Prostate gland (tissue), 2 donors: ENCODE results near the gene AGPAT2. TPM values are rescaled to one million over a fixed set of nuclear protein-coding genes. Genes with fewer than 3 reads are reported as not detected.
A peak's percentile ranks its signal among the peaks of the same experiment; 100 is the strongest.
"Not testable (repeated sequence)": the region's sequence is repeated elsewhere in the genome, so short reads cannot be mapped to it uniquely, and the experiment has no call there.

Source experiments
- DNase-seq: peaks from one replicate; pipeline ENCODE4 v3.0.0-alpha.2; 2019; ENCODE audit warnings: low spot score
- H3K27ac ChIP-seq, 2 donors: fragments of 200-600 bp; sonication (generic); 2 replicates each; pipeline ENCODE4 v1.5.1; 2017 to 2019
- H3K27me3 ChIP-seq: fragments of 200-600 bp; sonication (generic); replicated peaks from 2 replicates; pipeline ENCODE4 v1.5.1; 2019; ENCODE audit not compliant: insufficient read depth
- H3K36me3 ChIP-seq, 2 donors: fragments of 200-600 bp; sonication (generic); 1 replicate in 1 of 2; 2 replicates in 1 of 2; pipeline versions ENCODE4 v1.5.1 to v1.8.1; 2017 to 2019
- H3K4me1 ChIP-seq: fragments of 200-600 bp; sonication (generic); replicated peaks from 2 replicates; pipeline ENCODE4 v1.5.1; 2019
- H3K4me3 ChIP-seq, 2 donors: fragments of 200-600 bp; sonication (generic); 2 replicates each; pipeline ENCODE4 v1.5.1; 2017 to 2019
- H3K9me3 ChIP-seq: fragments of 200-600 bp; sonication (generic); 2 replicates; pipeline ENCODE4 v1.5.1; 2017
- POLR2A ChIP-seq: fragments of 450-650 bp; IDR thresholded peaks from one replicate; pipeline ENCODE4 v1.6.1; 2016; ENCODE audit warnings: antibody characterized with exemption, mild to moderate bottlenecking
- POLR2AphosphoS5 ChIP-seq: sonication (generic); formaldehyde crosslinking; IDR thresholded peaks from one replicate; pipeline ENCODE4 v1.6.1; 2017; ENCODE audit warnings: antibody characterized with exemption
- WGBS: methylation state at CpG from one replicate; pipeline ENCODE4 v1.1.5; 2018; 5-methylcytosine and 5-hydroxymethylcytosine counted together
- intact Hi-C: fragments of 100-400 bp; cut with DNase I; formaldehyde crosslinking; loops from one replicate; pipeline ENCODE4 v1.14.2; 2022
- total RNA-seq, 2 donors: library from RNA; depleted of rRNA; stranded (reverse); fragments of >200 nt; gene quantifications; one replicate each; pipeline ENCODE4 v1.1.0, GENCODE V29; 2016
- TF ChIP-seq, protein P1 (sequence below), 4 experiments: fragments of 200-600 bp in 2 of 4; fragments of 450-650 bp in 2 of 4; sonication (generic) in 2 of 4; IDR thresholded peaks; 1 replicate in 3 of 4; 2 replicates in 1 of 4; pipeline ENCODE4 v1.5.1; 2016 to 2019; ENCODE audit warnings: antibody characterized with exemption in 4 of 4, mild to moderate bottlenecking in 2 of 4, moderate library complexity in 2 of 4

AGPAT2 gene
- total RNA-seq, 2 donors from 2014 or later = 44.9 to 50.0 TPM

DNA sequence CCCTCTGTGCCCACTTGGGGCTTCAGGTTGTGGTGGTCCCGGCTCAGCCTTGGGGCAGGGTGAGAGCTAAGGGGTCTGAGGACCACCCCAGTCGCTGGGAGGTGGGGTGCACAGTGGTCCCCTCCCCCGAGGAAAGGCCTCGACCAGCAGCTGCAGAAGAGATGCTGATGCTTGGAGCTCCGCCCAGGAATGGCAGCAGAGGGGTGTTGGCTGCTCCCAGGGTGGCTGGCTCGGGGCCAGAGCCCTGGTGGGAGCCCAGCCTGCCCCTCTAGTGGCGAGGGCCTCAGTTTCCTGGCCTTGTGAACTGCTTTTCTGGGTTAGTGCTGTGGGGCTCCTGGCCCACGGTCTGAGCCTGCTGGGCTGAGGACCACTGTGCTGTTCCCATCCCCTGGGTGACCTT lies 26.3 kb upstream of the AGPAT2 start:
- H3K27me3 ChIP-seq = no peaks in the 10 kb centered on the region
- peak overlapping the region; percentile 38 to 57 for H3K4me3 ChIP-seq
- H3K9me3 ChIP-seq = no peaks in the 10 kb centered on the region
- H3K4me1 ChIP-seq = peaks cover 6% of the 10 kb centered on the region
- TF ChIP-seq, protein P1, sequence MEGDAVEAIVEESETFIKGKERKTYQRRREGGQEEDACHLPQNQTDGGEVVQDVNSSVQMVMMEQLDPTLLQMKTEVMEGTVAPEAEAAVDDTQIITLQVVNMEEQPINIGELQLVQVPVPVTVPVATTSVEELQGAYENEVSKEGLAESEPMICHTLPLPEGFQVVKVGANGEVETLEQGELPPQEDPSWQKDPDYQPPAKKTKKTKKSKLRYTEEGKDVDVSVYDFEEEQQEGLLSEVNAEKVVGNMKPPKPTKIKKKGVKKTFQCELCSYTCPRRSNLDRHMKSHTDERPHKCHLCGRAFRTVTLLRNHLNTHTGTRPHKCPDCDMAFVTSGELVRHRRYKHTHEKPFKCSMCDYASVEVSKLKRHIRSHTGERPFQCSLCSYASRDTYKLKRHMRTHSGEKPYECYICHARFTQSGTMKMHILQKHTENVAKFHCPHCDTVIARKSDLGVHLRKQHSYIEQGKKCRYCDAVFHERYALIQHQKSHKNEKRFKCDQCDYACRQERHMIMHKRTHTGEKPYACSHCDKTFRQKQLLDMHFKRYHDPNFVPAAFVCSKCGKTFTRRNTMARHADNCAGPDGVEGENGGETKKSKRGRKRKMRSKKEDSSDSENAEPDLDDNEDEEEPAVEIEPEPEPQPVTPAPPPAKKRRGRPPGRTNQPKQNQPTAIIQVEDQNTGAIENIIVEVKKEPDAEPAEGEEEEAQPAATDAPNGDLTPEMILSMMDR (IDR thresholded peaks at IDR 0.05) = no peak
- TF ChIP-seq POLR2AphosphoS5 = no peak
- TF ChIP-seq POLR2A = no peak
- no peak for DNase-seq
- H3K27ac ChIP-seq = peak overlapping the region in 1 of 2 donors; percentile 45
- intact Hi-C loops = no loop called here
- no peaks in the 10 kb centered on the region for H3K36me3 ChIP-seq
- 36% methylated on average over 8 of the region's 8 CpGs for WGBS

DNA sequence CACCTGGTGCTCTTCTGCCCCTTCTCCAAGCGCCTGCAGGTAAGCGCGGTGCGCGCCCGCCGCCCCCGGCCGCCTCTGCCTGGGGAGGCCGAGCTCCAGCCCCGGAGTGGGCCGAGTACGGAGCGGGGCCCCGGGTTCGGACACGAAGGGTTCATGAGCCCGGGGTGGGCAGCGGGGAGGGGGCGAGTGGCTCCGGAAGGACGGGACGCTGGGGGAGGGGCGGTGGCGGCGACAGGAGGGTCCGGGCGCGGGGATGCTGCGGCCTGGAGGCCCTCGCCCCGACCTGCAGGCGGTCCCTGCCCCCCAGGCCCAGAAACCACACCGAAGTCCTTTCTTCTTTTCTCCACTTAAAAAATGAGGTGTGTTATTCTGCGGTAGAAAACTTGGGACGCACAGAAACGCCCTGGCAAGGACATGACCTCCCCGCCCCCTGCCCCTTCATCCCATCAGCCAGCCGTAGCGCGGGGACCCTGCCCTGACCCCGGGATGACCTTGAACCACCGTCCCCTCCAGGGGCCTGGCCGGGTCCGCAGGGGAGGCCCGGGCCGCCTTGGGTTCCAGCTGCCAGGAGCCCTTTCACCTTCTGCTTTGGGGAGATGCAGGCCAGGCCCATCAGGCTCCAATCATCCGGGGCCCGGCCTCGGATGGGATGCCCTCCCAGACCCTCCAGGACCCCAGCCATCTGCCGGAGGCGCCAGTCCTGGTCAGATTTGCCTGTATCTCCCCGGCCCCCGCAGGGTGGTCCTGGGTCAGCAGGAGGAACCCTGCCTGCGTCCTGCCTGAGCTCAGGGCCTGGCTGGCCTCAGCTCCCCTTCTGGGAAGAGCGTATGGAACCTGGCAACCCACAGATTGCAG lies 25.7 kb upstream of the AGPAT2 start:
- no peak for DNase-seq

GRCh38 chr9:136711751-136712689 lies 24.8 kb upstream of the AGPAT2 start, which contains the start of gene DIPK1B:
Gene DIPK1B, plus strand, starts transcription at chr9:136712572. Its CDS starts 94 bp downstream, at chr9:136712666.
- H3K4me3 ChIP-seq = peak within 1 kb of the TSS; percentile 38 to 57

More for the DNA sequence above, 25.7 kb upstream of the AGPAT2 start:
- peaks cover 6% of the 10 kb centered on the region for H3K4me1 ChIP-seq
- no peaks in the 10 kb centered on the region for H3K36me3 ChIP-seq
- H3K27ac ChIP-seq = peak overlapping the region; percentile 45 to 51
- H3K27me3 ChIP-seq = no peaks in the 10 kb centered on the region
- H3K4me3 ChIP-seq = peak overlapping the region; percentile 38 to 57
- H3K9me3 ChIP-seq = no peaks in the 10 kb centered on the region
- TF ChIP-seq POLR2A (no peak), POLR2AphosphoS5 (no peak)
- TF ChIP-seq, protein P1 (IDR thresholded peaks at IDR 0.05) = no peak
- intact Hi-C loops = no loop called here
- WGBS = 11% methylated on average over 40 of the region's 56 CpGs

DNA sequence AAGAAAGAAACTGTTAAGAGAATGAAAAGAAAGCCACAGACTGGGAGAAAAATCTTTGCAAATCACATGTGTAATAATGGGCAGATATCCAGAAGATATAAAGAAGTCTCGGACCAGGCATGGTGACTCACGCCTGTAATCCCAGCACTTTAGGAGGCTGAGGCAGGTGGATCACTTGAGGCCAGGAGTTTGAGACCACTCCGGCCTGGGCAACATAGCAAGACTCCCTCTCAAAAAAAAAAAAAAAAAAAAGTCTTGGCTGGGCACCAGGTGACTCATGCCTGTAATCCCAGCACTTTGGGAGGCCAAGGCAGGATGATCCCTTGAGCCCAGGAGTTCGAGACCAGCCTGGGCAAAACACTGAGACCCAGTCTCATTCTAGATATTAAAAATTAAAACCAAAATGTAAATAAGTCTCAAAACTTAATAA lies 24.0 kb upstream of the AGPAT2 start:
- H3K4me3 ChIP-seq, intact Hi-C loops, H3K36me3 ChIP-seq, DNase-seq, H3K27ac ChIP-seq, H3K4me1 ChIP-seq, H3K9me3 ChIP-seq, H3K27me3 ChIP-seq: not testable (repeated sequence)
- WGBS = 24% methylated on average over 4 of the region's 4 CpGs
- peak; percentile 55 for TF ChIP-seq POLR2AphosphoS5

More at GRCh38 chr9:136711751-136712689, 24.8 kb upstream of the AGPAT2 start, which contains the start of gene DIPK1B:
- H3K27me3 ChIP-seq = no peaks in the 10 kb centered on the region
- WGBS = under 1% methylated on average over 71 of the region's 119 CpGs
- no peaks in the 10 kb centered on the region for H3K36me3 ChIP-seq
- intact Hi-C loops = no loop called here
- peak within 1 kb of the TSS; percentile 45 to 51 for H3K27ac ChIP-seq
- peaks cover 6% of the 10 kb centered on the region for H3K4me1 ChIP-seq
- H3K9me3 ChIP-seq = no peaks in the 10 kb centered on the region
- DNase-seq = no peak
- TF ChIP-seq POLR2AphosphoS5 (no peak), POLR2A (no peak)
- TF ChIP-seq, protein P1 (IDR thresholded peaks at IDR 0.05) = no peak

DNA sequence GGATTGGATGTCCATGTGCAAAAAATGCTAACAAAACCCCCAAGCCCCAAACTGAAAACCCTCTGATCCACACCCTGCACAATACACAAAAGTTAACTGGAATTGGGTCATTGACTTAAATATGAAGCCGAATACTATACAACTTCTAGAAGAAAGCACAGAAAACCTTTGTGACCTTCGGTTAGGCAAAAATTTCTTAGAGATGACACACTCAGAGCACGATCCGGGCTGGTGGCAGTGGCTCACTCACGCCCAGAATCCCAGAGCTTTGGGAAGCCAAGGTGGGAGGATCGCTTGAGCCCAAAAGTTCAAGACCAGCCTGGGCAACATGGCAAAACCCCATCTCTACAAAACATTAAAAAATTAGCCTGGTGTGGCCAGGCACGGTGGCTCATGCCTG lies 23.3 kb upstream of the AGPAT2 start:
- WGBS = 88% methylated on average over 7 of the region's 7 CpGs
- H3K27ac ChIP-seq = no peak overlapping the region
- TF ChIP-seq, protein P1 (IDR thresholded peaks at IDR 0.05) = no peak
- TF ChIP-seq POLR2A = no peak
- TF ChIP-seq POLR2AphosphoS5 = no peak
- no peaks in the 10 kb centered on the region for H3K27me3 ChIP-seq
- no peak for DNase-seq
- H3K36me3 ChIP-seq = no peaks in the 10 kb centered on the region
- H3K9me3 ChIP-seq = no peaks in the 10 kb centered on the region
- no peak overlapping the region for H3K4me3 ChIP-seq
- intact Hi-C loops = no loop called here
- peaks cover 6% of the 10 kb centered on the region for H3K4me1 ChIP-seq
